Liver (tissue), 9 donors: ENCODE data around the gene PRCD. TPM values are rescaled to one million over a fixed set of nuclear protein-coding genes. Genes with fewer than 3 reads are reported as not detected.

Source experiments
- DNase-seq: peaks from one replicate; pipeline ENCODE4 v3.0.0-alpha.2; 2017; ENCODE audit warnings: low spot score
- H3K27ac ChIP-seq, 2 donors: one replicate each; pipeline ENCODE4 v1.7.0; 2013; ENCODE audit warnings: inconsistent platforms in 2 of 2, low read length in 2 of 2, control low read depth in 1 of 2, low read depth in 1 of 2, mild to moderate bottlenecking in 1 of 2
- H3K27me3 ChIP-seq, 4 donors: one replicate each; pipeline versions ENCODE4 v1.6.1 to v1.7.0; 2013; ENCODE audit warnings: low read length in 3 of 4, inconsistent platforms in 1 of 4, mild to moderate bottlenecking in 1 of 4, moderate library complexity in 1 of 4; ENCODE audit not compliant: control insufficient read depth in 4 of 4, insufficient read depth in 4 of 4
- H3K36me3 ChIP-seq, 4 donors: one replicate each; pipeline versions ENCODE4 v1.6.1 to v1.7.0; 2013; ENCODE audit warnings: low read length in 3 of 4, mild to moderate bottlenecking in 3 of 4, low read depth in 1 of 4, moderate library complexity in 1 of 4; ENCODE audit not compliant: control insufficient read depth in 4 of 4, insufficient read depth in 3 of 4
- H3K4me1 ChIP-seq, 4 donors: one replicate each; pipeline versions ENCODE4 v1.6.1 to v1.7.0; 2013; ENCODE audit warnings: low read length in 3 of 4, mild to moderate bottlenecking in 3 of 4, moderate library complexity in 1 of 4; ENCODE audit not compliant: control insufficient read depth in 4 of 4, insufficient read depth in 4 of 4
- H3K4me3 ChIP-seq, 3 donors: one replicate each; pipeline versions ENCODE4 v1.6.1 to v1.7.0; 2013; ENCODE audit warnings: low read length in 3 of 3, control low read depth in 1 of 3, low read depth in 1 of 3, mild to moderate bottlenecking in 1 of 3
- H3K9ac ChIP-seq, 2 donors: one replicate each; pipeline ENCODE4 v1.7.0; 2013; ENCODE audit warnings: low read length in 2 of 2, mild to moderate bottlenecking in 2 of 2, moderate library complexity in 2 of 2, control low read depth in 1 of 2, low read depth in 1 of 2
- H3K9me3 ChIP-seq, 4 donors: one replicate each; pipeline versions ENCODE4 v1.6.1 to v1.7.0; 2013; ENCODE audit warnings: low read length in 3 of 4; ENCODE audit not compliant: control insufficient read depth in 4 of 4
- ATF3 ChIP-seq: IDR thresholded peaks from 2 replicates; pipeline ENCODE4 v1.6.1; 2016; ENCODE audit warnings: antibody characterized with exemption
- CTCF ChIP-seq: fragments of 150-350 bp; IDR thresholded peaks from 2 replicates; pipeline ENCODE4 v1.5.1; 2017; ENCODE audit warnings: improper control_type of control experiment, low read depth, low read length; ENCODE audit not compliant: missing input control
- EGR1 ChIP-seq, 2 donors: IDR thresholded peaks; 2 replicates each; pipeline ENCODE4 v1.6.1; 2016 to 2018; ENCODE audit warnings: antibody characterized with exemption in 2 of 2, low read depth in 2 of 2
- FOXA1 ChIP-seq: IDR thresholded peaks from 2 replicates; pipeline ENCODE4 v1.6.1; 2016; ENCODE audit warnings: antibody characterized with exemption
- FOXA2 ChIP-seq: IDR thresholded peaks from 2 replicates; pipeline ENCODE4 v1.6.1; 2016; ENCODE audit warnings: antibody characterized with exemption
- GABPA ChIP-seq, 2 donors: IDR thresholded peaks in 1 of 2; conservative IDR thresholded peaks in 1 of 2; 2 replicates each; pipeline ENCODE4 v1.6.1; 2016; ENCODE audit warnings: antibody characterized with exemption in 2 of 2, mild to moderate bottlenecking in 1 of 2, moderate library complexity in 1 of 2
- HNF4A ChIP-seq, 2 donors: conservative IDR thresholded peaks; 2 replicates each; pipeline ENCODE4 v1.6.1; 2016; ENCODE audit warnings: antibody characterized with exemption in 2 of 2, mild to moderate bottlenecking in 2 of 2
- HNF4G ChIP-seq: IDR thresholded peaks from 2 replicates; pipeline ENCODE4 v1.6.1; 2016; ENCODE audit warnings: antibody characterized with exemption
- JUND ChIP-seq, 2 donors: IDR thresholded peaks; 2 replicates each; pipeline ENCODE4 v1.6.1; 2016; ENCODE audit warnings: antibody characterized with exemption in 2 of 2
- MAX ChIP-seq: IDR thresholded peaks from 2 replicates; pipeline ENCODE4 v1.6.1; 2016; ENCODE audit warnings: antibody characterized with exemption
- NR2F2 ChIP-seq: IDR thresholded peaks from 2 replicates; pipeline ENCODE4 v1.6.1; 2016; ENCODE audit warnings: antibody characterized with exemption
- RAD21 ChIP-seq, 2 donors: IDR thresholded peaks; 2 replicates each; pipeline ENCODE4 v1.6.1; 2016; ENCODE audit warnings: antibody characterized with exemption in 2 of 2, mild to moderate bottlenecking in 2 of 2
- REST ChIP-seq: IDR thresholded peaks from 2 replicates; pipeline ENCODE4 v1.6.1; 2016; ENCODE audit warnings: antibody characterized with exemption, mild to moderate bottlenecking
- RXRA ChIP-seq, 2 donors: IDR thresholded peaks; 2 replicates each; pipeline ENCODE4 v1.6.1; 2017 to 2018; ENCODE audit warnings: antibody characterized with exemption in 2 of 2, mild to moderate bottlenecking in 1 of 2
- SP1 ChIP-seq: IDR thresholded peaks from 2 replicates; pipeline ENCODE4 v1.6.1; 2018; ENCODE audit warnings: antibody characterized with exemption, mild to moderate bottlenecking
- TAF1 ChIP-seq: conservative IDR thresholded peaks from 2 replicates; pipeline ENCODE4 v1.6.1; 2016; ENCODE audit warnings: antibody characterized with exemption, mild to moderate bottlenecking
- YY1 ChIP-seq: IDR thresholded peaks from 2 replicates; pipeline ENCODE4 v1.6.1; 2016; ENCODE audit warnings: antibody characterized with exemption, mild to moderate bottlenecking
- ZBTB33 ChIP-seq: IDR thresholded peaks from 2 replicates; pipeline ENCODE4 v1.6.1; 2016; ENCODE audit warnings: antibody characterized with exemption
- WGBS: extraction: QIAGEN DNeasy Blood & Tissue Kit; methylation state at CpG from one replicate; pipeline ENCODE4 v1.1.7; 2013; 5-methylcytosine and 5-hydroxymethylcytosine counted together
- polyA plus RNA-seq, 2 donors: library from polyadenylated mRNA; stranded (reverse) in 1 of 2; unstranded in 1 of 2; fragments of 200-250 nt in 1 of 2; fragments of >200 nt in 1 of 2; fragmentation: Nextera tagmentation in 1 of 2; extraction: Ambion mirVana in 1 of 2; gene quantifications; one replicate each; pipeline versions ENCODE4 v1.2.1 to v1.2.3, GENCODE V29; 2013 to 2015
- total RNA-seq, 2 donors: library from RNA; depleted of rRNA; stranded (reverse); fragments of >200 nt; gene quantifications; one replicate each; pipeline ENCODE4 v1.2.3, GENCODE V29; 2014
- donor health status: healthy.
- donor health status: healthy.
- donor health status: healthy.
- donor health status: healthy.
- donor health status: healthy.

PRCD gene
- total and polyA plus RNA-seq, 4 donors, result 0.63 to 1.0 (median 0.75) TPM; not detected in 1

- 95% methylated on average over 17 of the region's 17 CpGs for WGBS
- no peak for TF ChIP-seq ATF3
- no peak for TF ChIP-seq RXRA (IDR thresholded peaks at IDR 0.05)
- TF ChIP-seq TAF1, result no peak
- TF ChIP-seq FOXA1, result no peak
- TF ChIP-seq FOXA2, result no peak
- TF ChIP-seq YY1, result no peak
- TF ChIP-seq CTCF, result no peak
- no peak for TF ChIP-seq MAX
- no peak for TF ChIP-seq REST
- no peak for TF ChIP-seq JUND (IDR thresholded peaks at IDR 0.05)
- TF ChIP-seq SP1, result no peak
- no peak for TF ChIP-seq NR2F2
- no peak for TF ChIP-seq HNF4A (conservative IDR thresholded peaks at IDR 0.05)
- no peak for TF ChIP-seq GABPA (IDR thresholded peaks at IDR 0.05 in 1 of 2, conservative IDR thresholded peaks at IDR 0.05 in 1 of 2)
- TF ChIP-seq ZBTB33, result no peak
- TF ChIP-seq HNF4G, result no peak
- TF ChIP-seq EGR1 (IDR thresholded peaks at IDR 0.05; ENCODE audit: low read depth in 2 of 2), result no peak
- no peak for TF ChIP-seq RAD21 (IDR thresholded peaks at IDR 0.05)
- DNase-seq, result no peak
Observed at GRCh38 chr17:76572201-76572910, 32.5 kb downstream of the PRCD start.

More at GRCh38 chr17:76572201-76572910, 32.5 kb downstream of the PRCD start:
- Histone ChIP-seq H3K4me3 (no peak overlapping the region), H3K9ac (no peak overlapping the region), H3K27ac (no peak overlapping the region), H3K36me3 (no peaks in the 10 kb centered on the region), H3K9me3 (no peaks in the 10 kb centered on the region), H3K27me3 (no peaks in the 10 kb centered on the region), H3K4me1 (peaks cover 0 to 6% (median 1%) of the 10 kb centered on the region in 4 donors)
